ENCODE data around the gene IQCF5. TPM values are rescaled to one million over a fixed set of nuclear protein-coding genes. Genes with fewer than 3 reads are reported as not detected.

Gene IQCF5
- total and polyA plus RNA-seq, 9 of the 15 experiments (the other 6 are each of a cell fraction or from before 2014, with no cell fraction given), result not detected

DNA sequence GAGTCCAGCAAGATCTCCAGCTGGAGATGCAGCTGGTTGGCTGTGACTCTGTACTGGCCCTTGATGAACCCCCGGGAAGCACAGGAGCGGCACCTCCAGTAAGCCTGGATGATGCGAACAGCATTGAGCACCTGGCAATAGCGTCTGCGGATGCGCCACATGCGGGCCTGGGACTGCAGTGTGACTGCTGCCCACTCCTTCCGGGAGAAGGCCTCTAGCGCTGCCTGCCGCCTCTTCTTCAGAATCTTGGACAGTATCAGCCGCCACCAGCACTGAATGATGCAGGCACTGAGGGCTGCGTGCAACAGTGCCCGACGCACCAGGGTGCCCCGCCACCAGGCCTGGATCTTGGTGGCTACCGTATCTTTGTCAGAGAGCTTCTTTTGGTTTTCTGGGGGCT lies 19.5 kb upstream of the IQCF5 start:
- H3K4me1 ChIP-seq (replicated peaks in 1 of 2; ENCODE audit: control insufficient read depth in 2 of 2, insufficient read depth in 2 of 2, low read length in 2 of 2), result no peaks in the 10 kb centered on the region
- peaks cover 4 to 33% of the 10 kb centered on the region in 2 experiments; a peak in 4 of 5 replicates for H3K27me3 ChIP-seq (ENCODE audit: control insufficient read depth in 2 of 2, insufficient read depth in 2 of 2, low read length in 2 of 2)
- H4K20me1 ChIP-seq (replicated peaks; ENCODE audit: control insufficient read depth, insufficient read depth, low read length), result no peaks in the 10 kb centered on the region
- H2AFZ ChIP-seq (ENCODE audit: low read depth, low read length), result no peak overlapping the region
- FAIRE-seq (no peak), DNase-seq (ENCODE audit: extremely low read depth in 1 of 4, low spot score in 3 of 4) (no peak), ATAC-seq (no peak)
- H3K9ac ChIP-seq (ENCODE audit: insufficient read depth in 1 of 2, low read depth in 2 of 2, low read length in 2 of 2), result no peak overlapping the region
- no TSS peak for BruUV-seq (replicated peaks)
- no peak overlapping the region for H3K4me2 ChIP-seq (ENCODE audit: insufficient read depth, low read length)
- in situ Hi-C loops (cut with MboI), result no loop called here
- intact Hi-C loops (cut with micrococcal nuclease), result no loop called here
- WGBS (ENCODE audit: insufficient coverage, low coverage, missing lambda C conversion rate), result 5% methylated on average over 13 of the region's 16 CpGs
- no peaks in the 10 kb centered on the region for H3K9me3 ChIP-seq (replicated peaks; ENCODE audit: control insufficient read depth, insufficient read depth, low read depth, low read length)
- H3K4me3 ChIP-seq, result no peak overlapping the region
- no peaks in the 10 kb centered on the region for H3K36me3 ChIP-seq (ENCODE audit: control insufficient read depth, insufficient read depth, low read length)
- H3K9me1 ChIP-seq (ENCODE audit: control insufficient read depth, insufficient read depth, low read length), result no peaks in the 10 kb centered on the region
- no peak overlapping the region for H3K27ac ChIP-seq (ENCODE audit: extremely low read depth, low read depth, low read length)
- ChIA-PET POLR2A (no interaction called here), CTCF (ENCODE audit: low intra/inter-chr PET ratio) (no interaction called here)
- no peak for TF ChIP-seq RUNX1 (IDR thresholded peaks at IDR 0.05; ENCODE audit: low read depth)
- TF ChIP-seq, protein P1, sequence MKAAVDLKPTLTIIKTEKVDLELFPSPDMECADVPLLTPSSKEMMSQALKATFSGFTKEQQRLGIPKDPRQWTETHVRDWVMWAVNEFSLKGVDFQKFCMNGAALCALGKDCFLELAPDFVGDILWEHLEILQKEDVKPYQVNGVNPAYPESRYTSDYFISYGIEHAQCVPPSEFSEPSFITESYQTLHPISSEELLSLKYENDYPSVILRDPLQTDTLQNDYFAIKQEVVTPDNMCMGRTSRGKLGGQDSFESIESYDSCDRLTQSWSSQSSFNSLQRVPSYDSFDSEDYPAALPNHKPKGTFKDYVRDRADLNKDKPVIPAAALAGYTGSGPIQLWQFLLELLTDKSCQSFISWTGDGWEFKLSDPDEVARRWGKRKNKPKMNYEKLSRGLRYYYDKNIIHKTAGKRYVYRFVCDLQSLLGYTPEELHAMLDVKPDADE (conservative IDR thresholded peaks at IDR 0.05; ENCODE audit: control insufficient read depth, low read depth, low read length), result no peak
- no peak for TF ChIP-seq ZNF561 (CRISPR knock-in tag; conservative IDR thresholded peaks at IDR 0.05)
- TF ChIP-seq, protein P2, sequence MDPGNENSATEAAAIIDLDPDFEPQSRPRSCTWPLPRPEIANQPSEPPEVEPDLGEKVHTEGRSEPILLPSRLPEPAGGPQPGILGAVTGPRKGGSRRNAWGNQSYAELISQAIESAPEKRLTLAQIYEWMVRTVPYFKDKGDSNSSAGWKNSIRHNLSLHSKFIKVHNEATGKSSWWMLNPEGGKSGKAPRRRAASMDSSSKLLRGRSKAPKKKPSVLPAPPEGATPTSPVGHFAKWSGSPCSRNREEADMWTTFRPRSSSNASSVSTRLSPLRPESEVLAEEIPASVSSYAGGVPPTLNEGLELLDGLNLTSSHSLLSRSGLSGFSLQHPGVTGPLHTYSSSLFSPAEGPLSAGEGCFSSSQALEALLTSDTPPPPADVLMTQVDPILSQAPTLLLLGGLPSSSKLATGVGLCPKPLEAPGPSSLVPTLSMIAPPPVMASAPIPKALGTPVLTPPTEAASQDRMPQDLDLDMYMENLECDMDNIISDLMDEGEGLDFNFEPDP (CRISPR knock-in tag; IDR thresholded peaks at IDR 0.05), result no peak
- no peak for TF ChIP-seq NR3C1 (CRISPR knock-in tag; IDR thresholded peaks at IDR 0.05)
- TF ChIP-seq, protein P3, sequence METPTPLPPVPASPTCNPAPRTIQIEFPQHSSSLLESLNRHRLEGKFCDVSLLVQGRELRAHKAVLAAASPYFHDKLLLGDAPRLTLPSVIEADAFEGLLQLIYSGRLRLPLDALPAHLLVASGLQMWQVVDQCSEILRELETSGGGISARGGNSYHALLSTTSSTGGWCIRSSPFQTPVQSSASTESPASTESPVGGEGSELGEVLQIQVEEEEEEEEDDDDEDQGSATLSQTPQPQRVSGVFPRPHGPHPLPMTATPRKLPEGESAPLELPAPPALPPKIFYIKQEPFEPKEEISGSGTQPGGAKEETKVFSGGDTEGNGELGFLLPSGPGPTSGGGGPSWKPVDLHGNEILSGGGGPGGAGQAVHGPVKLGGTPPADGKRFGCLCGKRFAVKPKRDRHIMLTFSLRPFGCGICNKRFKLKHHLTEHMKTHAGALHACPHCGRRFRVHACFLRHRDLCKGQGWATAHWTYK (CRISPR knock-in tag; IDR thresholded peaks at IDR 0.05), result no peak
- TF ChIP-seq SOX6 (IDR thresholded peaks at IDR 0.05), result no peak
- TF ChIP-seq IRF2 (CRISPR knock-in tag; IDR thresholded peaks at IDR 0.05), result no peak
- no peak for TF ChIP-seq ZFX (CRISPR knock-in tag; IDR thresholded peaks at IDR 0.05)
- TF ChIP-seq, protein P4, sequence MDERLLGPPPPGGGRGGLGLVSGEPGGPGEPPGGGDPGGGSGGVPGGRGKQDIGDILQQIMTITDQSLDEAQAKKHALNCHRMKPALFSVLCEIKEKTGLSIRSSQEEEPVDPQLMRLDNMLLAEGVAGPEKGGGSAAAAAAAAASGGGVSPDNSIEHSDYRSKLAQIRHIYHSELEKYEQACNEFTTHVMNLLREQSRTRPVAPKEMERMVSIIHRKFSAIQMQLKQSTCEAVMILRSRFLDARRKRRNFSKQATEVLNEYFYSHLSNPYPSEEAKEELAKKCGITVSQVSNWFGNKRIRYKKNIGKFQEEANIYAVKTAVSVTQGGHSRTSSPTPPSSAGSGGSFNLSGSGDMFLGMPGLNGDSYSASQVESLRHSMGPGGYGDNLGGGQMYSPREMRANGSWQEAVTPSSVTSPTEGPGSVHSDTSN (CRISPR knock-in tag; IDR thresholded peaks at IDR 0.05; ENCODE audit: low read depth), result no peak
- TF ChIP-seq, protein P4 (tag; conservative IDR thresholded peaks at IDR 0.05; ENCODE audit: low read depth), result no peak
- no peaks in the 10 kb centered on the region for H3K79me2 ChIP-seq (ENCODE audit: control insufficient read depth, insufficient read depth, low read length)

All from K562 (cell line).